Endodermal cell (in vitro differentiated cells): Measurements from ENCODE around the gene SUGCT. TPM values are rescaled to one million over a fixed set of nuclear protein-coding genes. Genes with fewer than 3 reads are reported as not detected.

Source experiments
- DNase-seq: peaks from one replicate; pipeline ENCODE4 v3.0.0-alpha.2; 2017
- H3K27ac ChIP-seq: 2 replicates; pipeline ENCODE4 v1.5.1; 2013; ENCODE audit warnings: mild to moderate bottlenecking, low read depth, low read length, moderate library complexity
- H3K27me3 ChIP-seq: 2 replicates; pipeline ENCODE4 v1.6.1; 2013; ENCODE audit warnings: mild to moderate bottlenecking, low read length, moderate library complexity; ENCODE audit not compliant: insufficient read depth, control insufficient read depth, poor library complexity, severe bottlenecking
- H3K36me3 ChIP-seq: 2 replicates; pipeline ENCODE4 v1.7.0; 2013; ENCODE audit warnings: mild to moderate bottlenecking, low read length, moderate library complexity; ENCODE audit not compliant: control insufficient read depth, insufficient read depth
- H3K4me1 ChIP-seq: one replicate; pipeline ENCODE4 v1.7.0; 2013; ENCODE audit warnings: low read length; ENCODE audit not compliant: control insufficient read depth, insufficient read depth
- H3K4me3 ChIP-seq: 2 replicates; pipeline ENCODE4 v1.5.1; 2013; ENCODE audit warnings: mild to moderate bottlenecking, low read length, moderate library complexity
- H3K9ac ChIP-seq: 2 replicates; pipeline ENCODE4 v1.6.1; 2013; ENCODE audit warnings: mild to moderate bottlenecking, low read length, moderate library complexity; ENCODE audit not compliant: poor library complexity, severe bottlenecking; ENCODE audit errors: extremely low read depth
- H3K9me3 ChIP-seq: 2 replicates; pipeline ENCODE4 v1.6.1; 2013; ENCODE audit warnings: mild to moderate bottlenecking, low read length, moderate library complexity; ENCODE audit not compliant: control insufficient read depth
- H3K27ac Mint-ChIP-seq: 2 replicates; pipeline ENCODE4 v1.8.0; 2020; ENCODE audit warnings: mixed read lengths
- H3K27me3 Mint-ChIP-seq: 2 replicates; pipeline ENCODE4 v1.8.0; 2021; ENCODE audit warnings: mild to moderate bottlenecking, mixed read lengths; ENCODE audit not compliant: insufficient read depth
- H3K36me3 Mint-ChIP-seq: 2 replicates; pipeline ENCODE4 v1.8.0; 2020; ENCODE audit warnings: low read depth, mixed read lengths
- H3K4me1 Mint-ChIP-seq: 2 replicates; pipeline ENCODE4 v1.8.0; 2020; ENCODE audit warnings: mixed read lengths
- H3K4me3 Mint-ChIP-seq: 2 replicates; pipeline ENCODE4 v1.8.0; 2020; ENCODE audit warnings: mild to moderate bottlenecking, moderate library complexity, mixed read lengths
- H3K9me3 Mint-ChIP-seq: 2 replicates; pipeline ENCODE4 v1.8.0; 2020; ENCODE audit warnings: mild to moderate bottlenecking, mixed read lengths
- WGBS, 2 experiments: methylation state at CpG; one replicate each; pipeline versions ENCODE4 v1.1.5 to v1.1.7; 2013; ENCODE audit warnings: missing lambda C conversion rate in 2 of 2, mixed read lengths in 1 of 2; ENCODE audit not compliant: insufficient coverage in 1 of 2, insufficient read length in 1 of 2; 5-methylcytosine and 5-hydroxymethylcytosine counted together
- total RNA-seq, 2 donors: library from RNA; stranded (reverse); fragmentation: NEBNext Ultra II Directional in 1 of 2; extraction: Animal tissue kit (Norgen Biotek cat#: 25700) in 1 of 2; gene quantifications; 2 replicates in 1 of 2; 3 replicates in 1 of 2; pipeline ENCODE4 v1.2.1, GENCODE V29; 2021
- TF ChIP-seq, protein P1 (sequence below): fragments of 200-600 bp; sonication (generic); conservative IDR thresholded peaks from 2 replicates; pipeline ENCODE4 v1.5.0; 2021; ENCODE audit warnings: antibody characterized with exemption, mild to moderate bottlenecking

SUGCT gene
- total RNA-seq, 2 donors from 2014 or later: 3.6 to 3.9 TPM

DNA sequence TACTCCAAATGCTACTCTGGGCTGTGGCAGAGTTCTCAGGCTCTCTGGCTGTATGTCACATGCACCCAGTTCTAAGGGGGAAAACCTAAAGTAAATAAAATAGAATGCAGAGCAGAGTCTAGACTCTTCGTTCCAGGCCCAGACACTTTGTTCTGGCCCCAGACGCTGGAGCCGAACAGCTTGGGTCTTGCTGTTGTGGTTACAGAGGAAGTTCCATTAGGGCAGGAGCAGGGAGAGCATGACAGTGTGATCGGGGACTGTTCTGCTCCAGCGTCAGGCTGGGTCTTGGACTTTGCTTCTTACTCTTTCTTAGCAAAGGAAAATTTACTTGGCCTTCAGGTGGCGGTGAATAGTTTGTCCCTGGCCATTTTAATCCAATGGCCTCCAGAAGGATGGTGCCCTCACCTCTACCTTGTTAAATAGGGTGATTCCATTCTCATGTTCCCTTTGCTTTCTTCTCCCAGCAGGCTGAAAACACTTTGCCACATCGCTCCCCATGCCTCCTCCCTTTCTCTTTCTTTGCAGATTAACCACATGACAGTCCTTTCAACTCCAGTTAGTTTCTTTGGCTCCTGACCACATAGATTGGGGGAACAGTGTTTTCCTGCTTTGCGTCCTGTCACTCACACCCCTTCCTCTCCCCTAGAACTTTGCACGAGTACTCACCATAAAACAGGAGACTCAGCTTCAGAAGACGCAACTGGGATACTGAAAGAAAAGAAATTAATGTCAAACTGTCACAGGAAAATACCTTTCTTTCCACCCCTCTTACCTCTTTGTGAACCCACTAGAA is 730.8 kb downstream of the SUGCT start:
- no peak overlapping the region for H3K4me3 ChIP-seq
- H3K36me3 Mint-ChIP-seq: no peaks in the 10 kb centered on the region
- H3K27ac ChIP-seq: no peak overlapping the region
- no peaks in the 10 kb centered on the region for H3K36me3 ChIP-seq
- no peak overlapping the region for H3K27ac Mint-ChIP-seq
- peak; percentile 50 for DNase-seq
- peaks cover 14% of the 10 kb centered on the region for H3K9me3 Mint-ChIP-seq
- H3K27me3 Mint-ChIP-seq: no peaks in the 10 kb centered on the region
- no peaks in the 10 kb centered on the region for H3K4me1 ChIP-seq
- no peak overlapping the region for H3K9ac ChIP-seq
- peaks cover 12% of the 10 kb centered on the region for H3K9me3 ChIP-seq
- H3K4me3 Mint-ChIP-seq: no peak overlapping the region
- TF ChIP-seq, protein P1, sequence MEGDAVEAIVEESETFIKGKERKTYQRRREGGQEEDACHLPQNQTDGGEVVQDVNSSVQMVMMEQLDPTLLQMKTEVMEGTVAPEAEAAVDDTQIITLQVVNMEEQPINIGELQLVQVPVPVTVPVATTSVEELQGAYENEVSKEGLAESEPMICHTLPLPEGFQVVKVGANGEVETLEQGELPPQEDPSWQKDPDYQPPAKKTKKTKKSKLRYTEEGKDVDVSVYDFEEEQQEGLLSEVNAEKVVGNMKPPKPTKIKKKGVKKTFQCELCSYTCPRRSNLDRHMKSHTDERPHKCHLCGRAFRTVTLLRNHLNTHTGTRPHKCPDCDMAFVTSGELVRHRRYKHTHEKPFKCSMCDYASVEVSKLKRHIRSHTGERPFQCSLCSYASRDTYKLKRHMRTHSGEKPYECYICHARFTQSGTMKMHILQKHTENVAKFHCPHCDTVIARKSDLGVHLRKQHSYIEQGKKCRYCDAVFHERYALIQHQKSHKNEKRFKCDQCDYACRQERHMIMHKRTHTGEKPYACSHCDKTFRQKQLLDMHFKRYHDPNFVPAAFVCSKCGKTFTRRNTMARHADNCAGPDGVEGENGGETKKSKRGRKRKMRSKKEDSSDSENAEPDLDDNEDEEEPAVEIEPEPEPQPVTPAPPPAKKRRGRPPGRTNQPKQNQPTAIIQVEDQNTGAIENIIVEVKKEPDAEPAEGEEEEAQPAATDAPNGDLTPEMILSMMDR: no peak
- peaks cover 13% of the 10 kb centered on the region for H3K4me1 Mint-ChIP-seq
- no peaks in the 10 kb centered on the region for H3K27me3 ChIP-seq
- 87 to 90% methylated on average over 6 to 10 of the region's 10 CpGs for WGBS, 2 experiments

DNA sequence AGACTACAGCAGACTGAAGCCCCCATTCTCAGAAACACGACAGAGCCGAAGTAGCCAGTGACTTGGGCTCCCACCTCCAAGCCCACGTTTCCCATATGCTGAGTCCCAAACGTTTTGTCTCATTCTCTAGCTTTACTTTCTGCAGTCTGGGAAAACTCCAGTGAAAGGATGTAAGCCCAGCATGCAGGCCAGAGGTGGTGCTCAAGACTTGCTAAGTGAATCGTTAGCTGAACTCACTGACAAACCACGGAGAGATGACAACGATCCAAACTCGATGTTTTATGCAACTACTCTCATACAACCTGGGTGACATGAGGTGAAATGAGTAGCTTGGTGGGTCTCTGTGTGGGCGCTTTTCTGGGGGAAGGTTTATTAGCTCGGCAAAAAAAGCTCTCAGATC is 731.8 kb downstream of the SUGCT start:
- Histone ChIP-seq H3K27me3 (no peaks in the 10 kb centered on the region), H3K9ac (no peak overlapping the region), H3K4me3 (no peak overlapping the region), H3K9me3 (peaks cover 12% of the 10 kb centered on the region), H3K27ac (no peak overlapping the region), H3K4me1 (no peaks in the 10 kb centered on the region), H3K36me3 (no peaks in the 10 kb centered on the region)
- Mint-ChIP-seq H3K27me3 (no peaks in the 10 kb centered on the region), H3K4me3 (no peak overlapping the region), H3K36me3 (no peaks in the 10 kb centered on the region), H3K4me1 (peaks cover 13% of the 10 kb centered on the region), H3K27ac (no peak overlapping the region), H3K9me3 (peaks cover 14% of the 10 kb centered on the region)
- DNase-seq: peak; percentile 71
- WGBS, 2 experiments: 54 to 68% methylated on average over 2 to 9 of the region's 10 CpGs
- TF ChIP-seq, protein P1: peak; percentile 32

DNA sequence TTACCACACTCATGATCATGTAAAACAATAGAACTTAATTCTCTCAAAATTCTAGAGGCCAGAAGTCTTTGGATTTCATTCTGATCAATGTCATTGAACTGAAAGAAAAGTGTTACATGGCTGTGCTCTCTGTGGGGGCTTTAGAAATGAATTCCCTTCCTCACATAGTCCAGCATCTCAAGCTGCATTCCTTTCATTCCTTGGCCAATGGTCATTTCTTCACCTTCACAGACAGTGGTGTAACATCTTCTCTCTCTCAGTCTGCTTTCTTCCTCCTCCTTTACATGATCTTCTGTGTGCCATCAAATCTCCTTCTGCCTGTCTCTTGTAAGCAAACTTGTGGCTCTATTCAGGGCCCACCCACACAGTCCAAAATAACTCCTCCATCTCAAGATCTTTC is 735.3 kb downstream of the SUGCT start:
- no peaks in the 10 kb centered on the region for H3K4me1 ChIP-seq
- H3K4me3 Mint-ChIP-seq: no peak overlapping the region
- H3K36me3 Mint-ChIP-seq: no peaks in the 10 kb centered on the region
- no peak overlapping the region for H3K27ac ChIP-seq
- H3K9me3 Mint-ChIP-seq: peaks cover 14% of the 10 kb centered on the region
- no peak overlapping the region for H3K9ac ChIP-seq
- H3K27ac Mint-ChIP-seq: no peak overlapping the region
- H3K27me3 Mint-ChIP-seq: no peaks in the 10 kb centered on the region
- no peak overlapping the region for H3K4me3 ChIP-seq
- peaks cover 12% of the 10 kb centered on the region for H3K9me3 ChIP-seq
- H3K36me3 ChIP-seq: no peaks in the 10 kb centered on the region
- no peak for DNase-seq
- no peaks in the 10 kb centered on the region for H3K27me3 ChIP-seq
- TF ChIP-seq, protein P1: no peak
- peaks cover 13% of the 10 kb centered on the region for H3K4me1 Mint-ChIP-seq
